ENCODE data around the gene CHERP. TPM values are rescaled to one million over a fixed set of nuclear protein-coding genes. Genes with fewer than 3 reads are reported as not detected.

Gene CHERP, protein sequence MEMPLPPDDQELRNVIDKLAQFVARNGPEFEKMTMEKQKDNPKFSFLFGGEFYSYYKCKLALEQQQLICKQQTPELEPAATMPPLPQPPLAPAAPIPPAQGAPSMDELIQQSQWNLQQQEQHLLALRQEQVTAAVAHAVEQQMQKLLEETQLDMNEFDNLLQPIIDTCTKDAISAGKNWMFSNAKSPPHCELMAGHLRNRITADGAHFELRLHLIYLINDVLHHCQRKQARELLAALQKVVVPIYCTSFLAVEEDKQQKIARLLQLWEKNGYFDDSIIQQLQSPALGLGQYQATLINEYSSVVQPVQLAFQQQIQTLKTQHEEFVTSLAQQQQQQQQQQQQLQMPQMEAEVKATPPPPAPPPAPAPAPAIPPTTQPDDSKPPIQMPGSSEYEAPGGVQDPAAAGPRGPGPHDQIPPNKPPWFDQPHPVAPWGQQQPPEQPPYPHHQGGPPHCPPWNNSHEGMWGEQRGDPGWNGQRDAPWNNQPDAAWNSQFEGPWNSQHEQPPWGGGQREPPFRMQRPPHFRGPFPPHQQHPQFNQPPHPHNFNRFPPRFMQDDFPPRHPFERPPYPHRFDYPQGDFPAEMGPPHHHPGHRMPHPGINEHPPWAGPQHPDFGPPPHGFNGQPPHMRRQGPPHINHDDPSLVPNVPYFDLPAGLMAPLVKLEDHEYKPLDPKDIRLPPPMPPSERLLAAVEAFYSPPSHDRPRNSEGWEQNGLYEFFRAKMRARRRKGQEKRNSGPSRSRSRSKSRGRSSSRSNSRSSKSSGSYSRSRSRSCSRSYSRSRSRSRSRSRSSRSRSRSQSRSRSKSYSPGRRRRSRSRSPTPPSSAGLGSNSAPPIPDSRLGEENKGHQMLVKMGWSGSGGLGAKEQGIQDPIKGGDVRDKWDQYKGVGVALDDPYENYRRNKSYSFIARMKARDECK
- total RNA-seq = 79.1 and 82.3 TPM in 2 replicates

DNA sequence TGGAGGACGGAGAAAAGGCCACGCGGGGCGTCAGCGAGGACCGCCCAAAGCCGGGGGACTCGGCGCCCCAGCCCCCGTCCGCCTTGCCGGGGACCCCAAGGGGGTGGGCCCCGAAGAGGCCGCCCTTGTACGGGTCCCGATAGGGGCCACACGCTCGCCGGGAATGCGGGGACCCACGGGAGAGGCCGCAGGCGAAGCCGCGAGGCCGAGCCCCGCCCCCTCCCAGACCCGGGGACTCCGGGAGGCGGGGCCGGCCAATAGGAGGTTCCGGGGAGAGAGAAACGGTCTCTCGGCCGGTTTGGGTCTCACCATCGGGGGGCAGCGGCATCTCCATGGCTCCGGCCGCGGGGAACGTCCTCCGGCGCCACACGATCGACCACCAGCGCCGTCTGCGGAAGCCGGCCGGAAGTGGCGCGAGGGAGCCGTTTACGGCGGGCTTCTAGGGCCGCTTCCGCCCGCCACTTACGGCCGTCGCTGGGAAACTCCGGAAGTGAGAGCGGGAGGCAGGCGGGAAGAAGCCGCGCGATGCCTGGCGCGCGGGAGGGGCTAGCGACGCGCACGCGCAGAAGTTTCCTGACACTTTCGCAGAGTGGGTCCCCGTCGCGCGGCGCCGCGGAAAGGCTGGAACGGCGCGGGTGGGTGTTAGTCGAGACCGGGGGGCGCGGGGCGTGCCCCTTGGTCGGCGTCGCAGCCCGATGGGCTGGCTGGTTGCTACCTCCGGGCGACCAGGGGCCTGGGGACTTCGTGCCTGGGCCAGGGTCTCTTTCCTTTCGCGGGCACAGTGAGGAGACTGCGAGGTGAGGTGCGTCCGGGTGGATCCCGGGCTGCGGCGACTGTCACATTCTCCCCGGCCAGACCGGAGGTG lies at the start of gene CHERP:
TSS of gene CHERP (minus strand) at position 393 of the 865 bp plus-strand sequence. CDS start at position 334, 59 bp downstream.
- H3K27me3 Mint-ChIP-seq (ENCODE audit: low read depth) = no peaks in the 10 kb centered on the region
- peak within 1 kb of the TSS; percentile 99 for H3K4me3 Mint-ChIP-seq (ENCODE audit: low read depth)
- peak within 1 kb of the TSS; percentile 95 for H3K27ac Mint-ChIP-seq
- peak; percentile 93 for DNase-seq (ENCODE audit: low spot score)
- peaks cover 28% of the 10 kb centered on the region for H3K4me1 Mint-ChIP-seq (ENCODE audit: low read depth)
- no peaks in the 10 kb centered on the region for H3K9me3 Mint-ChIP-seq
- peaks cover 52% of the 10 kb centered on the region for H3K36me3 Mint-ChIP-seq (ENCODE audit: low read depth)
- intact Hi-C loops (cut with micrococcal nuclease) = loop anchor here (1.0 to 2.0 kb wide), 5 partner anchors 25 to 86 kb away; partner anchors contain the start of genes C19orf44, CALR3, MED26 and SLC35E1

DNA sequence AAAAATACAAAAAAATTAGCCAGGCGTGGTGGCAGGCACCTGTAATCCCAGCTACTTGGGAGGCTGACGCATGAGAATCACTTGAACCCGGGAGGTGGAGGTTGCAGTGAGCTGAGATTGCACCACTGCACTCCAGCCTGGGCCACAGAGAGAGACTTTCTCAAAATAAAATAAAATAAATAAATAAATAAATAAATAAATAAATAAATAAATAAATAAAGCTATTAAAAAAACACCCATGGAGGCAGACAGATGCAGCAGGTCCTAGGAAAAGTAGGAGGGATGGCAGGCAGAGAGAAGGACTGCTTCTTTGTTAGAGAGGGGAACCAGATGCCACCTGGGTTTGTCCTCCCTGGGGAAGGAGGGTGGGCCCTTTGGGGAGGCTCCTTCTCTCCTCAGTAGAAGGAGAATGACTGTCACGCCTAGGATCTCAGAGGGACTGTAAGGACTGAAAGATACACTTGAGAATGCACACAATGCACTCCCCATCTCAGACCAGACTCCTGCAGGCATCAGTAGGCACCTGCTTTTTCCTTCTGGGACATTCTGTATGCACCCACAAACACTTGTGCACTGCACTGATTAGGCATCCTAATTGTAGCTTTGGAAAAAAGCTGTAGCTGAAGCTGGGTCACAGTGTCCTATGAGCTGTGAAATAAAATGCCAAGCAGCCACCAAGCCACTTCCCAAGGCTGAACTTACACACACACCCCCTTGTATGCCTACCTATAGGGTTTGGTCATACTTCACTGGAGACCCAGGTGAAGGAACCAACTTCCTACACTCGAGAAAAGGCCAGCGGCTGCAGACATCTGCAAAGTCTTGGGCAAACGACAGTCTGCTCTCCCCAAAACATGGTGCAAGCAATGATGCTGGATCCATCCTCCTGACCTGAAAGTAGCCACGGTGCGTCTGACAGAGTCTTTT lies 48.9 kb upstream of the CHERP start:
- H3K27ac Mint-ChIP-seq = no peak overlapping the region
- H3K27me3 Mint-ChIP-seq (ENCODE audit: low read depth) = no peaks in the 10 kb centered on the region
- H3K9me3 Mint-ChIP-seq = no peaks in the 10 kb centered on the region
- no peak for DNase-seq (ENCODE audit: low spot score)
- intact Hi-C loops (cut with micrococcal nuclease) = no loop called here
- peaks cover 75% of the 10 kb centered on the region for H3K4me1 Mint-ChIP-seq (ENCODE audit: low read depth)
- H3K4me3 Mint-ChIP-seq (ENCODE audit: low read depth) = no peak overlapping the region
- H3K36me3 Mint-ChIP-seq (ENCODE audit: low read depth) = peaks cover 3% of the 10 kb centered on the region

DNA sequence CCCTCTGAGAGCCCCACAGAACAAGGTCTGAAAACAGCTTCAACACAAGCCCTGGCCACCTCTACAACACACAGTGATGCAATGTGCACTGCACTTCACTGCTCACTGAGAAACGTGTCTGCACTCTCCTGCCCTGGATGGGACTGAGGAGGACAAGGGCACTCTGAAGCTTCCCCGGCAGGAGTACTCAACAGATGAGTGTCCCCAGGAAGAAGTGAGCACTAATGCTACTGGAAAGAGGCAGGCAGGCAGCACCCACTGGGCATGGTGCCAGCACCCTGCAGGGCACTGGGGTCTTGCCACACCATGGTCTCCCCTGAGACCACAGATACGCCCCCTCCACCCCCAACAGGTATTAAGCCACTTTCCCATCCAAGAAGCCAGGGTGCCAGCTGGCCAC lies 47.7 kb upstream of the CHERP start:
- Mint-ChIP-seq H3K9me3 (no peaks in the 10 kb centered on the region), H3K4me1 (ENCODE audit: low read depth) (peaks cover 76% of the 10 kb centered on the region), H3K27ac (no peak overlapping the region), H3K36me3 (ENCODE audit: low read depth) (peaks cover 8% of the 10 kb centered on the region), H3K4me3 (ENCODE audit: low read depth) (no peak overlapping the region), H3K27me3 (ENCODE audit: low read depth) (no peaks in the 10 kb centered on the region)
- intact Hi-C loops (cut with micrococcal nuclease) = no loop called here
- DNase-seq (ENCODE audit: low spot score) = no peak

DNA sequence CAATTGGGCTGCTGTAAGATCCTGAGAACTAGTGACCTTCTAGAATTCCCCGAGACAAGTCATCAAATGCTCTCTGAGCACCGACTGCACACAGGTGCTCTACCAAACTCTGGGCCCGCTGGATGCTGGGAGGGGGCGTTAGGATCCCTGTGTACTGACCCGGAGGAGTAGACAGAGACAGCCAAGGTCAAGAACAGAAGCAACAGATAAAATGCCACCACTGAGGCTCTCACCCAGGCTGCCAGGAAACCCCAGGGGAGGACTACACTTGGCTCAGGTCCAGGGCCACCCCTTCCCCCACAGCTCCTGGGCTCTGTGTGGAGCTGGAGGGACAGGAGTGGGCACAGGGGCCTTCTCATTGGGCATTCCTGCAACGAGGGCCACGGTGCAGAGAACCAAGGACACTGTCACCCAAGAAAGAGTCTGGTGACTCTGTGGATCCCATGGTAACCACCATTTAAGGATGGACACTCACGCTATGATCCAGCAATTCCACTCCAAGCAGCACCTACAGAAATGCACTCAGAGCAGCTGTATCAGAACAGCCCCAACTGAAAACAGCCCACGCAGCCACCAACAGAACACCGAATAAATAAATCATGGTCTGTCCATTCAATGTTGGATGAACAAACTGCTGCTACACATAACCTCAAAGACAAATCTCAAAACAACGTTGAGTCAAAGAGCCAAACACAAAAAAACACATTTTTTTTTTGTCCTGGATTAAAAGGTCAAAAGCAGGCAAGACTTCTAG lies 46.8 kb upstream of the CHERP start:
- H3K4me1 Mint-ChIP-seq (ENCODE audit: low read depth) = peaks cover 76% of the 10 kb centered on the region
- no peaks in the 10 kb centered on the region for H3K27me3 Mint-ChIP-seq (ENCODE audit: low read depth)
- H3K27ac Mint-ChIP-seq = peak overlapping the region; percentile 90
- DNase-seq (ENCODE audit: low spot score) = no peak
- H3K4me3 Mint-ChIP-seq (ENCODE audit: low read depth) = peak overlapping the region; percentile 79
- intact Hi-C loops (cut with micrococcal nuclease) = loop anchor here (1.0 kb wide), 1 partner anchor 23 kb away; no protein-coding TSS in a partner anchor
- peaks cover 8% of the 10 kb centered on the region for H3K36me3 Mint-ChIP-seq (ENCODE audit: low read depth)
- no peaks in the 10 kb centered on the region for H3K9me3 Mint-ChIP-seq

DNA sequence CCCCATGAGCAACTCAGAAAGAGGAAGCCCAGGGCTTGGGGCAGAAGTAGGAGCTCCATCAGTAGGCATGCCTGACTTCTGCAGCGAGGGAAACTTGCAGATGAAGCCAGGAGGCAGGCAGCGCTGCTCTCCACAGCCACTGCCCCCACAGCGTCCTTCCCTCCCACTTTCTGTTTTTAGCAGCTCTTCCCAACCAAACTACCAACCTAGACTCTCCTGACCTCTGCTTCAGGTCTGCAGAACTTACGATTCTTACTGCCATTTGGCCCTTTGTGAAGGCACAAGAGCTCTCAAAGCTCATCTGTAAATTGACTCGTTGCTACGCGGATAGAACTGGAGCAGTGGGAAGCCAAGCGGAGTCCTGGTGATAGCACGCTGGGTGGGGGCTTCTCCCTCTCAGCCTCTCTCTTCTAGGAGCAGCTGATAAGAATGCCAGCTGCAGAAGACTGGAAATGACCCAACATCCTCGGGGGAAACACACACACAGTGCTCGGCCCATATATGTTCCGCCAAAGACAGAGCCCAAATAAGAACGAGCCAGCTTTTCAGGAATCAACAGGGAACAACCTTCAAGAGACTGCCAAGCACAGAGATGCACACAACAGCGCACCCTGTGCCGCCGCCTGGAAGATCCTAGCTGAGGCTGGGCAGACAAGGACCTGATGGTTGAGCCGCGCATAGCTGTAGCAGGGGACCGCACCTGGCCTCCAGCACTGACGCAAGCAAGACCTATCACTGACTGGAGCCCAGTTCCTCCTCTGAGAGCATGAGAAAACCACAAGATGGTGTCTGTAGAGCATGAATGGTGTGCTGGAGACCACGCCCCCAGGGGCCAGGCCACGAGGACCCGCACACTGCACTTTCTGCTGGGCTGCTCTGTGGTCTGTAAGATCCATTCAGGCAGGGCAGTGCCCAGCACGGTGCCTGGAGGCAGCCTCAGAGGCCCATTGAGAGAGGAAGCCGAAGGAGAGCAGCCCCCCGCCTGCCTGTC lies 45.9 kb upstream of the CHERP start:
- Mint-ChIP-seq H3K9me3 (no peaks in the 10 kb centered on the region), H3K27me3 (ENCODE audit: low read depth) (no peaks in the 10 kb centered on the region), H3K36me3 (ENCODE audit: low read depth) (peaks cover 5% of the 10 kb centered on the region), H3K4me3 (ENCODE audit: low read depth) (peak overlapping the region; percentile 79), H3K27ac (peak overlapping the region; percentile 90), H3K4me1 (ENCODE audit: low read depth) (peaks cover 76% of the 10 kb centered on the region)
- intact Hi-C loops (cut with micrococcal nuclease) = loop anchor here (1.0 kb wide), 1 partner anchor 22 kb away; no protein-coding TSS in a partner anchor
- peak; percentile 59 for DNase-seq (ENCODE audit: low spot score)

DNA sequence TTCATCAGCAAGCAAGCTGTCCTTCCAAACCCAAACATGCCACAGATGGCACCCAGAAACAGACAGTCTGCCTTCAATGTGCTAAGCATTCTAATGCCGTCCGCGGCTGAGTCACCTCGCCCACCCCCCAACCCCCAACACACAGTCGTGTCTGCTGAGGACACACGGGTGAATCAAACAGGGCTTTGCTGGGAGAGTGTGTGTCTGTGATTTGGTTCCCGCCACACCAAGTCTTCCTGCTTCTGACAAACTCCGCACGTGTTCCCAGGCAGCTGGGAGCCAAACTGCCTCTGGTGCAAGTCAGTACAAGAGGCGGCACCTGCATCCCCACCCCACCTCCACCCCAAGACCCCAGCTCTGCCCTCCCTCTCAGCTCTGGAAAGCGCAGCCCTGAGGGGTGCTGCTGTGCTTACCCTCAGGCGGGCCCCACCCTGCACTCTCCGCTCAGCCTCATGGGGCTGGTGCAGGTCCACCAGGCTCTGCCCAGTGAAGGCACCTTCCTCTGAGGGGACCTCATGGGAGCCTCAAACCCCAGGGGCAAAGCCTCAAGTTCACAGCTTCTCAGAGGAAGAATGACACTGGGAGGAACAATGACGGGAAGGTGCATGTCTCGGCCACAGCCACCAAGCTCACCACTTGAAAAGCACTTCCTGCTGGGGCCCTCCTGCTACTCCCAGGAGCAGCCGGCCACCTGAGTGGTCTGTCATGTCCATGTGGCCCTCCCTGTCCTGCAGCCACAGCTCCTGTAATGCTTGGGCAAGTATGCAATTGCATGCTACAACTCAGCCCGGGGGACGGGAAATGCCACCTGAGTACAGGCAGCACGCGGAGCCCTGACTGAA lies 45.0 kb upstream of the CHERP start:
- H3K9me3 Mint-ChIP-seq = no peaks in the 10 kb centered on the region
- H3K36me3 Mint-ChIP-seq (ENCODE audit: low read depth) = peaks cover 5% of the 10 kb centered on the region
- H3K4me3 Mint-ChIP-seq (ENCODE audit: low read depth) = peak overlapping the region; percentile 79
- peak overlapping the region; percentile 90 for H3K27ac Mint-ChIP-seq
- H3K27me3 Mint-ChIP-seq (ENCODE audit: low read depth) = no peaks in the 10 kb centered on the region
- H3K4me1 Mint-ChIP-seq (ENCODE audit: low read depth) = peaks cover 74% of the 10 kb centered on the region
- intact Hi-C loops (cut with micrococcal nuclease) = no loop called here
- peak; percentile 45 for DNase-seq (ENCODE audit: low spot score)

DNA sequence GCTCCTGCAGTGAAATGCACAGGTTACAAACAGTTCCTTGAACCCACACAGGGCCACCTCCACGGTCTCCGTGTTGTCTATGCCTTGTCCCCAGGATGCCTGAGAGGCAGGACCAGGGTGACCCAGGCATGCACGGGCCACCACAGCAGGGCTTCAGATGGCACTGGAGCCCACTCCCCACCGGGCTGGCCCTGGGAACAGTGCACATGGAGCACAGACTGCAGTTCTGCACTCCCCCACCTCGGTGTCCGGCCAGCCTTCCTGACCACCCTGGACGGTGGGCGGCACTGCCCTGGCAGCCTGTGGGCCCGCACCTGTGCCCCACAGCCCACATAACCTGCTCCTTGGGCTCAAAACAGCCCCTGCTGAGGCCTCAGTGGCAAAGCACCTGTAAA lies 44.2 kb upstream of the CHERP start:
- DNase-seq (ENCODE audit: low spot score) = no peak

DNA sequence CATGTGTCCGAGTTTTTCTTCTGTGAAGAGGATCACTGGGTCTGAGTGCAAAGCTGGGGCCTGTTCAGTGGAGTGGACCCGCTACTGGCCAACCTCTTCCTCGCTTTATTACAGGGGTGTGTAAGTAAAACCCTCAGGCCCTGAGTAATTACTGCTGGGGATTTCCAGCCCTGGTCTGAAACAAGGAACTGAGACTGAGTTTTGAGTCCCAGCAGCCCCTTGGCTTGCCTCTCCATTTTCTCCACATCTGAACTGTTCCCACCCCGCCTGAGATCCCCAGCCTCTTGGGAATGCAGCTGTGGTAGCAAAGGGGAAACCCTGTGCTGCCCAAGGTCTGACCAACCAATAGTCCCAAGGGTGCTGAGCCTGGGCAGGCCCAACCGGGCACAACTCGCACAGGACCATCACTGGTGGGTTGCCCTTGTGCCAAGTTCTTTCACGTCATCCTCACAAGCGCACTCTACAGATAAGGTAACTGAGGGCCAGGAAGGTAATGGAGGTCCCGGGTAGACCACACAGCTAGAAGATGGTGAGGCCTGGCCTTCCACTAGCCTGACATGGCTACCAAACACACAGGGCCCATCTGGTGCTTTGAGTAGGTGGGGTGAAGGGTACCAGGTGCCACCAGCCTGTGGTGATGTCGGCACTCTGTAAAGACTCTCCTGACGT lies 43.7 kb upstream of the CHERP start:
- DNase-seq (ENCODE audit: low spot score) = no peak
- peaks cover 9% of the 10 kb centered on the region for H3K36me3 Mint-ChIP-seq (ENCODE audit: low read depth)
- no peaks in the 10 kb centered on the region for H3K9me3 Mint-ChIP-seq
- no peaks in the 10 kb centered on the region for H3K27me3 Mint-ChIP-seq (ENCODE audit: low read depth)
- peak overlapping the region; percentile 90 for H3K27ac Mint-ChIP-seq
- peaks cover 74% of the 10 kb centered on the region for H3K4me1 Mint-ChIP-seq (ENCODE audit: low read depth)
- intact Hi-C loops (cut with micrococcal nuclease) = no loop called here
- H3K4me3 Mint-ChIP-seq (ENCODE audit: low read depth) = peak overlapping the region; percentile 77

More for the DNA sequence above, 44.2 kb upstream of the CHERP start:
- no peaks in the 10 kb centered on the region for H3K9me3 Mint-ChIP-seq
- peak overlapping the region; percentile 79 for H3K4me3 Mint-ChIP-seq (ENCODE audit: low read depth)
- intact Hi-C loops (cut with micrococcal nuclease) = no loop called here
- no peaks in the 10 kb centered on the region for H3K27me3 Mint-ChIP-seq (ENCODE audit: low read depth)
- H3K4me1 Mint-ChIP-seq (ENCODE audit: low read depth) = peaks cover 74% of the 10 kb centered on the region
- H3K36me3 Mint-ChIP-seq (ENCODE audit: low read depth) = peaks cover 5% of the 10 kb centered on the region
- H3K27ac Mint-ChIP-seq = peak overlapping the region; percentile 90

DNA sequence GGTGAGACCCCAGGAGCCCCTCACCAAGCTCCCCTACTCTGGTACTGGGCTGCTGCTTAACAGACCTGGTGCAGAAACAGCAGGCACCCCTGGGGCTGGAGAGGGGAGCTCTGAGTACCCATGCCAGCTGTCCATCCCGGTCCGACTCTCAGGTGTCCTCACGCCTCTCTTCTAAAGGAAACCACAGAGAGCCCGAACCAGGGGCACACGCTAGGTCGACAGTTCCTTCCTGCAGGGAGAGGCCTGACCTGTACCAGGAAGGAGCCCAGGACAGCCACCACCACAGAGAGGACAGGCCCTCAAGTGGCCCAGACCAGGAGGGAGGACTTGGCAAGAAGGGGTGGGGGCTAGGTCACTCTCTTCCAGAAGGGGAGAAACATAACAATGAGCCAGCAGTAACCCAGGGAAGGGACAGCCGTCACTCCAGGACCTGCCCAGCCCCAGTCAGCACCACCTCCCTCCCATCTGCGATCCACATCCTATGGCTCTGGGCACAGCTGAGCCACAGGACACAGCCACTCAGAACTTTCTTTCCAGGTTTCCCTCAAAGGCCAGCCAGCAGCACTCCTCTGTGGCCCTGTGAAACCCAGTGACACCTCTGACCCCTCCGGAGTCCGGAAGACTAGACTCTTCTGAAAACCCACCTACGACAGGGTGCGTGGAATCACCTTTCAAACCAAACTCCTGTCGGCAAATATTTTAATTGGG lies 43.0 kb upstream of the CHERP start:
- peak overlapping the region; percentile 90 for H3K27ac Mint-ChIP-seq
- H3K9me3 Mint-ChIP-seq = no peaks in the 10 kb centered on the region
- H3K36me3 Mint-ChIP-seq (ENCODE audit: low read depth) = peaks cover 11% of the 10 kb centered on the region
- H3K27me3 Mint-ChIP-seq (ENCODE audit: low read depth) = no peaks in the 10 kb centered on the region
- intact Hi-C loops (cut with micrococcal nuclease) = no loop called here
- H3K4me1 Mint-ChIP-seq (ENCODE audit: low read depth) = peaks cover 72% of the 10 kb centered on the region
- H3K4me3 Mint-ChIP-seq (ENCODE audit: low read depth) = peak overlapping the region; percentile 77
- no peak for DNase-seq (ENCODE audit: low spot score)

Measured in activated T-helper 2 cell treated with anti-CD3 and anti-CD28 coated beads, Interferon-gamma antibody, Interleukin-2, Interleukin-4, amounts not matched to agents 10 μg/mL and 5 μg/mL and 100 μg/mL, durations not matched to agents 14 hours and 24 hours and 36 hours (primary cell).